NT2/D1 (cell line): ENCODE measurements around the gene SLC24A3.

Source experiments
- DNase-seq: peaks from one replicate; pipeline ENCODE4 v3.0.0-alpha.2; 2011; ENCODE audit warnings: low read depth, low spot score
- H3K27me3 ChIP-seq: 2 replicates; pipeline ENCODE4 v1.6.0; 2011; ENCODE audit warnings: mild to moderate bottlenecking; ENCODE audit not compliant: insufficient read length, insufficient read depth
- H3K36me3 ChIP-seq: 2 replicates; pipeline ENCODE4 v1.6.1; 2011; ENCODE audit warnings: mild to moderate bottlenecking, low read length, mixed read lengths; ENCODE audit not compliant: insufficient read depth, insufficient read length
- H3K4me1 ChIP-seq: 2 replicates; pipeline ENCODE4 v1.5.1; 2011; ENCODE audit not compliant: insufficient read depth, insufficient read length
- H3K4me3 ChIP-seq: 2 replicates; pipeline ENCODE4 v1.5.1; 2011; ENCODE audit warnings: low read depth; ENCODE audit not compliant: insufficient read length
- H3K9ac ChIP-seq: 2 replicates; pipeline ENCODE4 v1.6.0; 2011; ENCODE audit warnings: low read depth; ENCODE audit not compliant: insufficient read length
- H3K9me3 ChIP-seq: 2 replicates; pipeline ENCODE4 v1.5.1; 2011; ENCODE audit warnings: mild to moderate bottlenecking, low read length; ENCODE audit not compliant: insufficient read depth
- SUZ12 ChIP-seq: IDR thresholded peaks from 2 replicates; pipeline ENCODE4 v1.6.1; 2011; ENCODE audit not compliant: insufficient read length, insufficient read depth; ENCODE audit errors: extremely low read depth
- YY1 ChIP-seq: IDR thresholded peaks from 2 replicates; pipeline ENCODE4 v1.6.1; 2011; ENCODE audit not compliant: insufficient read length, insufficient read depth
- ZNF274 ChIP-seq: IDR thresholded peaks from 2 replicates; pipeline ENCODE4 v1.6.1; 2011; ENCODE audit warnings: mild to moderate bottlenecking, low read depth, low read length

The SLC24A3 gene

DNA sequence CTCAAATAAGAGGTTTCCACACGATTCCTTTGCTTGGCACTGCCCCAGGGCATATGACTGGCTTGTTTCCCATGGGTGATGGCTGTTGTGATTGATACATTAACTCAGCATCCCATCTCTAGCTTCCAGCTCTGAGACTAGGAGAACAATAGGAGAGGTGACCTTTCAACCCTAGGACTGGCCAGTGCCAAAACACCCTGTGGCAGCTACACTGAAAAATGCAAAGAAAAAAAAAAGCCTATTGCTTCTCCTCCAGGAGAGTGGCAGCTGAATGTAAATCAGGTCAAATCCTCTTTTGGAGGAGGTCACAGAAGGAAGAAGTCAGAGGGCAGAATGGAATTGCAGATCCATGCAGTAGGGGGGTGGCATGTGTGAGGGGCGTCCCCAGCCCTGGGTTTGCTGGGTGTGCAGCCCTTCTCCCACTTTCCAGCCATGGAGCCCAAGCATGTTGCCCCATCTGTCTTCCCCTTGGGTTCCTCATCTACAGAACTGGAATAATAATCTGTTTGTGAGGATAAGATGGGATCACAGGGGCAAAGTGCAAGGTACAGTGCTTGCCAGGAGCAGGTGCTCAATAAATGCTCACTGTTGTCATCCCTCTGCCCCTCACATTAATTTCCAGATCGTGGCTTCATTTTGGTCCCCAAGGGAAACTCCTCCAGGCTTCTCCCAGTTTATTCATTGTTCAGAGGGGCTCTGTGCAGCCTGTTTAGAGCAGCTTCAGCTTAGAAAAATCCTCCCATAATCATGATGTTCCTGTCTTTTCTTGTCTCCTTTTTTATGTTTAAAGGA lies 300.6 kb downstream of the SLC24A3 start:
- no peak for DNase-seq
- H3K27me3 ChIP-seq = no peaks in the 10 kb centered on the region
- no peaks in the 10 kb centered on the region for H3K36me3 ChIP-seq
- no peaks in the 10 kb centered on the region for H3K4me1 ChIP-seq
- no peak overlapping the region for H3K4me3 ChIP-seq
- no peaks in the 10 kb centered on the region for H3K9me3 ChIP-seq
- H3K9ac ChIP-seq = no peak overlapping the region
- no peak for TF ChIP-seq YY1
- TF ChIP-seq SUZ12 = no peak
- TF ChIP-seq ZNF274 = no peak

DNA sequence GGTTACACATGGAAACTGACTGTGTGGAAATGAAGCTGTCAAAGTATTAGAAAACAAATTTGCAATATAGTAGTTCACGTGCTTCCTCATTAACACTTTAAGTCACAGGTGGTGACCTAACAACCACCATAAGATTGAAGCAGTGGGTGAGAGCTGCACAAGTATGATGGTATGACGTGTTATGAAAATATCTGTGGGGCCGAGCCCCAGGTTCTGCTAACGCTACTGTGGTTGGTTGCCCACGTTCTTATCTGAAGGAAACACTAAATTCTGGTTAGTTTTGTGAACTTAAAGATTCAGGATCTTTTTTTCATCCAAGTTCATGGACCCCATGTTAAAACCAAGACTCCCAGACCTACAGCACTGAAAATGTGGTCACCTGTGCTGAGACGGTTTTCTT lies 302.6 kb downstream of the SLC24A3 start:
- Histone ChIP-seq H3K4me1 (no peaks in the 10 kb centered on the region), H3K4me3 (no peak overlapping the region), H3K9ac (no peak overlapping the region), H3K27me3 (no peaks in the 10 kb centered on the region), H3K9me3 (no peaks in the 10 kb centered on the region), H3K36me3 (no peaks in the 10 kb centered on the region)
- DNase-seq = no peak
- TF ChIP-seq ZNF274 = no peak
- TF ChIP-seq YY1 = no peak
- TF ChIP-seq SUZ12 = no peak

DNA sequence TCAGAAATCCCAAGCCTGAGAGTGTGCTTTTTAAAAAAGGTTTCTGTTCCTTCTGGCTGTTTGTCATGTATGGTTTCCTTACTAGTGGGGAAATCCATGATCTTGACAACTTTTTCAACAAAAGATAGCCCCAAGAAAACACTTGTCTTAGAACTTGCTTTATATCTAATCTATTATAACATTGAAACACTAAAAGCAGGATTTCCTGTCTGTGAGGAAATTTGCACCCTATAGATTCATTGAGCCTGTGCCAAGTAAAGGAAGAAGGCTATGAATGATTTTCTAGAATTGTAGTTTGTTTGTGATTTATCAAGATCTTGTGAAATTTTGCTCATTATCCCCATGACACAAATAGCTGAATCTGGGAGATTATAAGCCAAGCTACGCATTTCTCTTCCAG lies 307.0 kb downstream of the SLC24A3 start:
- DNase-seq = no peak
- no peaks in the 10 kb centered on the region for H3K9me3 ChIP-seq

DNA sequence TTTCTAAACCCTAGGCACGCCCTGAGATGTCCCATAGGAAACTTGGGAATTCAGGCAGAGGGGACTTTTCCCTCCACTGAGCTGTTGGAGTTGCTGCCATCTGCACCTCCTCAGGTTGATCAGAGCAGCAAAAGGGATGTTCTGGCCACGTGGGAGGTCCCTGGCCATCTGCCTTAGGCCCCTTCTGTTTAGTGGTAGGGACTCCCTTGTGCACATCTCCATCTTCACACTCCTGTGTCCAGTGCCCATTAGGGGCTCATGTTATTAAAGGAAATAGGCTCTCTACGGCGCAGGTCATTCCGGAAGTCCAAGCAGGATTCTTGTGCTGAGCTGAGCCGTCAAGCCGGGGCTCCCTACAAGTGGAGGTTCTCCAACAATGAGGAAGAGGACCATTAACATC lies 307.8 kb downstream of the SLC24A3 start:
- H3K27me3 ChIP-seq = no peaks in the 10 kb centered on the region
- TF ChIP-seq ZNF274 = no peak
- TF ChIP-seq SUZ12 = no peak
- no peak for TF ChIP-seq YY1
- no peaks in the 10 kb centered on the region for H3K36me3 ChIP-seq
- H3K4me1 ChIP-seq = no peaks in the 10 kb centered on the region
- no peak overlapping the region for H3K9ac ChIP-seq
- no peaks in the 10 kb centered on the region for H3K9me3 ChIP-seq
- H3K4me3 ChIP-seq = no peak overlapping the region
- no peak for DNase-seq

More for the DNA sequence above, 307.0 kb downstream of the SLC24A3 start:
- Histone ChIP-seq H3K4me3 (no peak overlapping the region), H3K36me3 (no peaks in the 10 kb centered on the region), H3K4me1 (no peaks in the 10 kb centered on the region), H3K9ac (no peak overlapping the region), H3K27me3 (no peaks in the 10 kb centered on the region)
- TF ChIP-seq SUZ12 (no peak), ZNF274 (no peak), YY1 (no peak)

DNA sequence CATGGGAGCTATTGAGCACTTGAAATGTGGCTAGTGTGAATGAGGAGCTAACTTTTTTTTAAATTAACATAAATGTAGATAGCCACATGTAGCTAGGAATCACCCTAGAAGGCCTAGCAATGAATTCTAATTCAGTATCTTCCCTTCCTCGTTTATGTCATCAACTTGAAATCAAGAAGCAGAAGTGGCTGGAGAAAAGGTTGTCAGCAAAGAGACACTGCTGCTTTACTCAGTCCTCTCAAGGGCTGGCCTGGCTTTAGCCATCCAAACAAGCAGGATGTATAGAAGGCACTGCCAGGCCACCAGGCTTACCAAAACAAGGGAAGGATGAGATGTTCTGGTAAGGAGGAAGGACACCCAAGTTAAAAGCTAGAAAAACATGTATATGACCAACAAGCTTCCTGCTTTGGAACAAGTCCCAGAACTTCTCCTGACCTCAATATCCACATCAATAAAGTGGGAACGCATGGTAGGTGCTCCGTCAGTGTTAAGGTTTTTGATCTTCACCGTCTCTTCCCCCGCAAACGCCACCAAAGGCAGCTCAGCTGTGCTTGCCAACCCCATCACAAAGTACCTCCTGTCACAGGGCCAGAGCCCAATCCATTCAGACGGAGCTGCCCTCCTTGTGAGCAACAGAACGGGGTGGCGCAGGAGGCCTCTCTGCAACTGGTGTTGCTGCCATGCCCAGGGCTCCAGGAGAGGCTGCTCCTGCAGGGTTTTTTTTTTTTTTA lies 309.8 kb downstream of the SLC24A3 start:
- no peak overlapping the region for H3K4me3 ChIP-seq
- no peaks in the 10 kb centered on the region for H3K4me1 ChIP-seq
- H3K9me3 ChIP-seq = no peaks in the 10 kb centered on the region
- H3K36me3 ChIP-seq = no peaks in the 10 kb centered on the region
- no peak for TF ChIP-seq ZNF274
- no peak for TF ChIP-seq YY1
- TF ChIP-seq SUZ12 = no peak
- no peak overlapping the region for H3K9ac ChIP-seq
- no peaks in the 10 kb centered on the region for H3K27me3 ChIP-seq
- no peak for DNase-seq

DNA sequence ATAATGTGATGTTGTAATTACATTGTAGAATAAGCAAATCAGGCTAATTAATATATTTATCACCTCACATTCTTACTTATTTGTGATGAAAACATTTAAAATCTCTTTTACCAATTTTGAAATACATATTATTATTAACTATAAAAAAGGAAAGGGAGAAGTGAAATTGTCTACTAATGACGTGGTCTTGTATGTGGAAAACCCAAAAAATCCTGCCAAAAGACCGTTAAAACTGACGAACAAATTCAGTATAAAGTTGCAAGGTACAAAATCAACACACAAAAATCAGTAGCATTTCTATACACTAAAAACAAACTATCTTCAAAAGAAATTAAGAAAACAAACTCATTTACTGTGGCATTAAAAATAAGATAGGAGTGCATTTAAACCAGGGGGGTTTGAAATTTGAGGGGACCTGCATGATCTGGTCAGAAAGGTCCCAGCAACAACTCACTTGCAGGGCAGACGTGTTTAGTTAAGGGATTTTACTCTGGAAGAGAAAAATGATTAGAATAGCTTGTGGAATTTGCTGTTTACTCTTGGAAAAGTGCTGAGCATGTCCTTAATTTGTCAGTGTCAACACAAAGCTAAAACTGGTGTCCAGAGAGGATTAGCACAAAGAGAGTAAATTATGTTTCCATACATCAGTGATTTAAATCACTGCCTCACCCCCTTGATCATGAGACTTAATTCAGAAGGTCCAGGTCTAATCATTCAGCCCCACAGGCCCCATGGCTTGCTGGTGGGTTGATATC lies 310.6 kb downstream of the SLC24A3 start:
- no peak for DNase-seq
- Histone ChIP-seq H3K4me1 (no peaks in the 10 kb centered on the region), H3K27me3 (no peaks in the 10 kb centered on the region), H3K9me3 (no peaks in the 10 kb centered on the region), H3K4me3 (no peak overlapping the region), H3K9ac (no peak overlapping the region), H3K36me3 (no peaks in the 10 kb centered on the region)
- TF ChIP-seq SUZ12 (no peak), ZNF274 (no peak), YY1 (no peak)

DNA sequence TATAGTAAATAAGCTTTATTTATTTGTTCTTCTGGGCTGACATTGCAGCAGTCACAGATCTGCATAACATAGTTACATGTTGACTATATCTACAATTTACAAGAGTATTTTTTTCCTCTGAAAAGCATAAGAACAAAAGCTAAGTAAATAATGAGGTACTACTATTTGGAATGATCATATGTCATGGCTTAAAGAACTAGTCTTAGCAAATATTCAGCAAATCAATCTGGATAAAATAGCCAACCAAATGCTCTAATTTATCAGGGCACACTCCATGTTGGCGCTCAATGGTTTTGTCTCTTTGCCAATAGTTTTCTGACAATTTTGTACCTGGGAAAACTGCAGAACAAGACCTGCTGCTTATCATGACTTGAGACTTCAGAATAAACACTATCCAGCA lies 312.2 kb downstream of the SLC24A3 start:
- Histone ChIP-seq H3K27me3 (no peaks in the 10 kb centered on the region), H3K9me3 (no peaks in the 10 kb centered on the region), H3K36me3 (no peaks in the 10 kb centered on the region), H3K4me1 (no peaks in the 10 kb centered on the region), H3K4me3 (no peak overlapping the region), H3K9ac (no peak overlapping the region)
- no peak for TF ChIP-seq YY1
- TF ChIP-seq SUZ12 = no peak
- TF ChIP-seq ZNF274 = no peak
- DNase-seq = no peak
